Naive thymus-derived CD4-positive, alpha-beta T cell (primary cell): Measurements from ENCODE around the gene CD93. TPM values are rescaled to one million over a fixed set of nuclear protein-coding genes. Genes with fewer than 3 reads are reported as not detected.

Experiments
- ATAC-seq: fragments of 150-1000 bp; cut with Tn5 transposase; 2 replicates; pipeline ENCODE4 v1.10.0; 2021; ENCODE audit warnings: mild to moderate bottlenecking, moderate library complexity
- CTCF ChIA-PET: fragments of 350-600 bp; sonication (Branson Sonifier 250); formaldehyde crosslinking; loops from one replicate; lab custom pipeline; 2021; ENCODE audit warnings: antibody characterized with exemption; lab: Charles Lee
- POLR2A ChIA-PET: fragments of 350-600 bp; sonication (Branson Sonifier 250); formaldehyde crosslinking; loops from one replicate; lab custom pipeline; 2021; ENCODE audit warnings: antibody characterized with exemption, inconsistent platforms; lab: Charles Lee
- DNase-seq, 9 donors: peaks; one replicate each; pipeline versions ENCODE4 v3.0.0 to v3.0.0-alpha.2; 2020 to 2022; ENCODE audit warnings: mixed read lengths in 1 of 9
- H3K27ac ChIP-seq: one replicate; pipeline ENCODE4 v1.7.0; 2013; ENCODE audit warnings: mild to moderate bottlenecking, low read depth, low read length, moderate library complexity
- H3K27me3 ChIP-seq, 2 donors: one replicate each; pipeline ENCODE4 v1.7.0; 2013; ENCODE audit warnings: low read length in 2 of 2, mild to moderate bottlenecking in 2 of 2, moderate library complexity in 2 of 2; ENCODE audit not compliant: control insufficient read depth in 2 of 2, insufficient read depth in 2 of 2
- H3K36me3 ChIP-seq, 3 experiments: 1 replicate in 2 of 3; 2 replicates in 1 of 3; pipeline ENCODE4 v1.7.0; 2013; ENCODE audit warnings: low read length in 3 of 3, mild to moderate bottlenecking in 3 of 3, moderate library complexity in 1 of 3; ENCODE audit not compliant: insufficient read depth in 3 of 3, control insufficient read depth in 2 of 3
- H3K4me1 ChIP-seq, 2 donors: one replicate each; pipeline ENCODE4 v1.7.0; 2013; ENCODE audit warnings: low read length in 2 of 2, mild to moderate bottlenecking in 2 of 2, moderate library complexity in 1 of 2; ENCODE audit not compliant: control insufficient read depth in 2 of 2, insufficient read depth in 2 of 2
- H3K4me3 ChIP-seq: 2 replicates; pipeline ENCODE4 v1.7.0; 2013; ENCODE audit warnings: mild to moderate bottlenecking, low read length
- H3K9me3 ChIP-seq, 3 experiments: 1 replicate in 2 of 3; 2 replicates in 1 of 3; pipeline ENCODE4 v1.7.0; 2013; ENCODE audit warnings: low read length in 3 of 3; ENCODE audit not compliant: control insufficient read depth in 2 of 3
- H3K27ac Mint-ChIP-seq, 9 donors: one replicate each; pipeline ENCODE4 v1.8.0; 2020 to 2022; ENCODE audit warnings: mixed read lengths in 9 of 9, mild to moderate bottlenecking in 8 of 9, moderate library complexity in 5 of 9, inconsistent platforms in 2 of 9
- H3K27me3 Mint-ChIP-seq, 5 donors: one replicate each; pipeline ENCODE4 v1.8.0; 2021 to 2022; ENCODE audit warnings: mixed read lengths in 5 of 5, mild to moderate bottlenecking in 1 of 5
- H3K36me3 Mint-ChIP-seq, 5 donors: one replicate each; pipeline ENCODE4 v1.8.0; 2020 to 2022; ENCODE audit warnings: mixed read lengths in 5 of 5, mild to moderate bottlenecking in 3 of 5, inconsistent platforms in 1 of 5
- H3K4me1 Mint-ChIP-seq, 7 donors: one replicate each; pipeline ENCODE4 v1.8.0; 2020 to 2022; ENCODE audit warnings: mixed read lengths in 7 of 7, mild to moderate bottlenecking in 3 of 7, inconsistent platforms in 1 of 7
- H3K4me3 Mint-ChIP-seq, 10 donors: one replicate each; pipeline ENCODE4 v1.8.0; 2020 to 2022; ENCODE audit warnings: mild to moderate bottlenecking in 10 of 10, mixed read lengths in 10 of 10, moderate library complexity in 6 of 10, inconsistent platforms in 2 of 10
- H3K9me3 Mint-ChIP-seq, 11 donors: one replicate each; pipeline ENCODE4 v1.8.0; 2020 to 2022; ENCODE audit warnings: mixed read lengths in 11 of 11, mild to moderate bottlenecking in 4 of 11, inconsistent platforms in 1 of 11, moderate library complexity in 1 of 11
- intact Hi-C, 2 donors: fragments of 100-400 bp; cut with micrococcal nuclease; formaldehyde crosslinking; loops; one replicate each; pipeline ENCODE4 v1.15.1; 2023
- polyA plus RNA-seq, 2 donors: library from polyadenylated mRNA; unstranded; fragments of 300-500 nt; fragmentation: Illumina TruSeq; gene quantifications; one replicate each; pipeline ENCODE4 v1.2.3, GENCODE V29; 2021
- total RNA-seq, 6 experiments: library from RNA in 5 of 6; stranded (reverse) in 5 of 6; gene quantifications; 1 replicate in 5 of 6; 2 replicates in 1 of 6; pipeline ENCODE4 v1.2.3 and lab custom pipeline; 2021 to 2026

The CD93 gene
- total and polyA plus RNA-seq, 7 experiments from 2014 or later, result 0.02 to 61.2 (median 2.6) TPM; not detected in 1

DNA sequence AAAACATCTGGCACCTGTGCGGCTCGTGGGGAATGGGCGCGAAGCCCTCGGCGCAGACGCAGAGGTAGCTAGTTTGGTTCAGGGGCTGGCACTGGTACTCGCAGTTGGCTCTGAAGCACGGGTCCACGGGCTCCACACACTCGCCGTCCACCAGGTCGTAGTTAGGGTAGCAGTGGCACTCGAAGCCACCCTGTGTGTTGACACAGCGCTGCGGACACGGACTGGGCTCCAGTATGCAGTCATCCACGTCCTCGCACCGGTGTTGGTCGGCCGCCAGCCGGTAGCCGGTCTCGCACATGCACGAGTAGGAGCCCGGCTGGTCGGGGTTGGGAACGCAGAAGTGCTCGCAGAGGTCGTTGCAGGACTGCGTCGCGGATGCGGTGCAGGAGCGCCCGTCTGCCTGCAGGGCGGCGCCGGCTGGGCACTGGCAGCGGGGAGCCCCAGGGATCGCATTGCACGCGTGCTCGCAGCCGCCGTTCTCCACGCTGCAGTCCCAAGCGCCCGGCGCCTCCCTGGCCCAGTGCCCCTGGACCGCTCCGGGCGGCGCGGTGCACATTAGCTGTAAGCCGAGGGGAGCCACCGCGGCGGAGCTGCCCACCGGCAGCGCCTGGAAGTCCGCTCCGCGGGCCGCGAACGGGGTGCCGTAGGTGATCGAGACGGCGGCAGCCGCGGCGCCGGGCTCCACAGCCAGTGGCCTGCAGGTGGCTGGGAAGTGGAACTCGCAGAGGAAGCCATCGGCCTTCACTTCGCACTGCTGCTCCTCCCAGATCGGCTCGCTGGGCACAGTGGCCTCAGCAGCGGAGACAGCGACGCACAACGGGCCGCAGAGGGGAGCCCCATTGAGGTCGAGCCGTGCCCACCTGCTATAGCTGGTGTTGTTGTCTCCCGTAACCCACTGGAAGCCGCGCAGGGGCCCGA lies 37.6 kb downstream of the CD93 start:
- H3K27me3 ChIP-seq, result peaks cover 0 to 2% of the 10 kb centered on the region in 2 donors
- peak in 2 of 9 donors; percentile 29 to 57 for DNase-seq
- H3K4me1 ChIP-seq, result no peaks in the 10 kb centered on the region
- no peak overlapping the region for H3K27ac Mint-ChIP-seq
- H3K4me3 Mint-ChIP-seq, result peak overlapping the region in 2 of 10 donors; percentile 30 to 44
- peaks cover 0 to 6% (median 0%) of the 10 kb centered on the region in 11 donors for H3K9me3 Mint-ChIP-seq
- H3K4me3 ChIP-seq, result no peak overlapping the region
- peaks cover 0 to 3% (median 0%) of the 10 kb centered on the region in 5 donors for H3K36me3 Mint-ChIP-seq
- peaks cover 48 to 82% (median 57%) of the 10 kb centered on the region in 5 donors for H3K27me3 Mint-ChIP-seq
- POLR2A ChIA-PET, result no interaction called here
- H3K9me3 ChIP-seq, result no peaks in the 10 kb centered on the region
- H3K4me1 Mint-ChIP-seq, result peaks cover 0 to 19% (median 6%) of the 10 kb centered on the region in 7 donors
- H3K27ac ChIP-seq, result no peak overlapping the region
- ATAC-seq, result peak; percentile 66
- CTCF ChIA-PET, result no interaction called here
- H3K36me3 ChIP-seq, result no peaks in the 10 kb centered on the region
- intact Hi-C loops, result no loop called here

DNA sequence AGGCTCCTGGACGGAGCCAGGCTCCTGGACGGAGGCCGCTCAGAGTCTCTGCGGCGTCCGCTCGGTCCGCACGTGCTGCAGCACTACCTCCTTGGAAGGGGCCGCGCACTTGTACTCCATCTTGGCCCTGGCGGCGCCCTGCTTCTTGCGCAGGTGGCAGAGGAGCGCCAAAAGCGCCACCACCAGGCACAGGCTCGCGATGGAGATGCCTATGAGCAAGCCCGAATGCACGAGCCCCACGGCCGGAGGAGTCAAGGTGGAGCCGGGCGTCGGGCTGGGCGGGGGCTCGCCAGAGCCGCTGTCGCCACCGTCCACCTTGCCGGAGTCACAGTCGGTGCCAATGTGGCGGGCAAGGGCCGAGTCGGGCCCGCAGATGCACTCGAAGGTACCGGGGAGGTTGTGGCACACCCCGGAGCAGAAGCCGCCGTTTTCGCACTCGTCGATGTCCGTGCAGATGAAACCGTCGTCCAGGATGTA lies 38.3 kb downstream of the CD93 start:
- H3K4me3 ChIP-seq, result no peak overlapping the region
- H3K27ac ChIP-seq, result no peak overlapping the region
- H3K27me3 Mint-ChIP-seq, result peaks cover 41 to 78% (median 52%) of the 10 kb centered on the region in 5 donors
- H3K9me3 ChIP-seq, result no peaks in the 10 kb centered on the region
- DNase-seq, result no peak
- intact Hi-C loops, result no loop called here
- ChIA-PET POLR2A (no interaction called here), CTCF (no interaction called here)
- H3K9me3 Mint-ChIP-seq, result peaks cover 0 to 3% (median 0%) of the 10 kb centered on the region in 11 donors
- no peaks in the 10 kb centered on the region for H3K4me1 ChIP-seq
- ATAC-seq, result no peak
- H3K36me3 ChIP-seq, result no peaks in the 10 kb centered on the region
- H3K4me3 Mint-ChIP-seq, result peak overlapping the region in 1 of 10 donors; percentile 28
- H3K36me3 Mint-ChIP-seq, result peaks cover 0 to 3% (median 0%) of the 10 kb centered on the region in 5 donors
- no peak overlapping the region for H3K27ac Mint-ChIP-seq
- no peaks in the 10 kb centered on the region for H3K27me3 ChIP-seq
- peaks cover 0 to 19% (median 6%) of the 10 kb centered on the region in 7 donors for H3K4me1 Mint-ChIP-seq

DNA sequence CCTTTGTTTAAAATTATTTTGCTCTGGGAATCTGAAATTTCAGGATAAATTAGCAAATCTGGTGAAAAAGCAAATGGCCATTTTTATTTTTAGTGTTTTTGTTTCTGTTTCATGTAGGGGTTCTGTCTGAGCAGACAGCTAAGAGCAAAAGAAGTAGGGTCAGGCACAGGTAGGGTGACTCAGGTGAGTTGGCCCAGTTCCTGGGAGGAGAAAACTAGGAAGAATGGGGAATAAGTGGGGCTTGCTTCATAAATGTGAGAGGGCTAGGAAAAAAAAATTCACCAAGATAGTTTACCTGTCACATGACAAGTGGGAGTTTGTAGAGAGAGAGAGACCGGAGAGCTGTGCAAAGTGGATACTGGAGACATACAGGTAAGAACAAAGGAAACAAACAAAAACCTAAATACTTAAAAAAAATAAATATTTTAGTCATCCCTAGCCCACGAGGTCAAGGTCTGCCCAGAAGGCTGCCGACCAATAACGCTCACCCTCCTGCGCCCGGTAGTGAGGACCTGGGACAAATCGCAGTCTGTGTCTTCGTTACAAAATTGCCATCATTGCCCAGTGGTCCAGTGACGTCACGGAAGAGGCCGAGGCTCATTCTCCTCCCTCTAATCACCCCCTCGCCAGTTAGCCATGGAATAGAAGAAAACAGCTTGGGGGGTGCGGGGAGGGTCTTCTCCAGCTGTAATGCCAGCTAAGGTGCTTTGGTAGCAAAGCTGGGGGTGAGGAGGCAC lies 39.0 kb downstream of the CD93 start:
- Mint-ChIP-seq H3K4me3 (peak overlapping the region in 3 of 10 donors; percentile 26 to 31 (median 28)), H3K27me3 (peaks cover 37 to 72% (median 46%) of the 10 kb centered on the region in 5 donors), H3K9me3 (peaks cover 0 to 3% (median 0%) of the 10 kb centered on the region in 11 donors), H3K36me3 (peaks cover 0 to 3% (median 0%) of the 10 kb centered on the region in 5 donors), H3K4me1 (peaks cover 0 to 19% (median 6%) of the 10 kb centered on the region in 7 donors), H3K27ac (no peak overlapping the region)
- POLR2A ChIA-PET, result no interaction called here
- intact Hi-C loops, result no loop called here
- ATAC-seq (no peak), DNase-seq (no peak)
- CTCF ChIA-PET, result no interaction called here
- H3K36me3 ChIP-seq, result no peaks in the 10 kb centered on the region
- no peaks in the 10 kb centered on the region for H3K4me1 ChIP-seq
- no peak overlapping the region for H3K27ac ChIP-seq
- H3K4me3 ChIP-seq, result no peak overlapping the region
- H3K9me3 ChIP-seq, result no peaks in the 10 kb centered on the region
- H3K27me3 ChIP-seq, result no peaks in the 10 kb centered on the region

DNA sequence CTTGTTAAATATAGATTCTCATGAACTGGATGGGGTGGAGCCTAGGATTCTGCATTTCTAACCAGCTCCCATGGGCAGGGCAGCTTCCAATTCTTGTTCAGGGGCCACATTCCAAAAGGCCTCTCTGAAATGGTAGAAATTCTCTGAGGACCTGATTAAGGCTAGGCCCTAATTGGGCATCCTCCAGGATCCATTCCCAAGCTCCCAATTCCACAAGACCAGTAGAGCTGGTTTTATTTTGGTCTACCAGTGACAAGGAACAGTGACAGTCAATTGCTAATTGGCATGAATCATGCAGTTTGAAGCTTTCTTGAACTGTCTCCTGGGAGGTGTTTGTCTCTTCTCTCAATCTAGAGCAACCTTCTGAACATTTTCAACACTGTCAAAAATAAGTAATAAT lies 39.7 kb downstream of the CD93 start:
- Mint-ChIP-seq H3K36me3 (peaks cover 0 to 3% (median 0%) of the 10 kb centered on the region in 5 donors), H3K4me3 (no peak overlapping the region), H3K27me3 (peaks cover 37 to 69% (median 44%) of the 10 kb centered on the region in 5 donors), H3K27ac (no peak overlapping the region), H3K4me1 (peaks cover 0 to 18% (median 6%) of the 10 kb centered on the region in 7 donors), H3K9me3 (peaks cover 0 to 3% (median 0%) of the 10 kb centered on the region in 11 donors)
- H3K27ac ChIP-seq, result no peak overlapping the region
- no peak overlapping the region for H3K4me3 ChIP-seq
- H3K9me3 ChIP-seq, result no peaks in the 10 kb centered on the region
- CTCF ChIA-PET, result no interaction called here
- ATAC-seq, result no peak
- H3K4me1 ChIP-seq, result no peaks in the 10 kb centered on the region
- intact Hi-C loops, result no loop called here
- DNase-seq, result no peak
- POLR2A ChIA-PET, result no interaction called here
- no peaks in the 10 kb centered on the region for H3K36me3 ChIP-seq
- no peaks in the 10 kb centered on the region for H3K27me3 ChIP-seq

DNA sequence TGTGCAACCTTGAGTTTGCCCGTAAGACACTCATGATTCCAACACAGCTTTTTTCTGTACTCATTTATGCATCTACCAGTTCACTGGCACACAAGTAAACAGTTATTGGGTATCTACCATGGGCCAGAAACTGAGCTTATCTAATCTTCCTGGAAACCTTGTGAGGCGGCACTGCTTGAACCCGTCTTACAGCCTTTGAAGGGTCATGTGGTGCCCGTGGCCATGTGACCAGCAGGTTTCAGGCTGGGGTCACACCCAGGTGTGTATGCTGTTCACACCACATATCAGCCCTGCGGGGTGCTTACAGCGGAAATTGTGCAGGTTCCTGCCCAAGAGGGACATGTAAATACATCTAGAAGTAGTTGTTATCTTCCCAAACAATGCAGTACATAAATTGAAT lies 42.7 kb downstream of the CD93 start:
- H3K4me3 ChIP-seq, result no peak overlapping the region
- H3K36me3 Mint-ChIP-seq, result peaks cover 0 to 3% (median 0%) of the 10 kb centered on the region in 5 donors
- no peak overlapping the region for H3K27ac ChIP-seq
- CTCF ChIA-PET, result no interaction called here
- H3K9me3 ChIP-seq, result no peaks in the 10 kb centered on the region
- no peaks in the 10 kb centered on the region for H3K36me3 ChIP-seq
- intact Hi-C loops, result no loop called here
- no peak overlapping the region for H3K4me3 Mint-ChIP-seq
- no peak overlapping the region for H3K27ac Mint-ChIP-seq
- H3K27me3 ChIP-seq, result peaks cover 0 to 2% of the 10 kb centered on the region in 2 donors
- ATAC-seq, result no peak
- peaks cover 34 to 64% (median 43%) of the 10 kb centered on the region in 5 donors for H3K27me3 Mint-ChIP-seq
- H3K4me1 ChIP-seq, result no peaks in the 10 kb centered on the region
- no peak for DNase-seq
- POLR2A ChIA-PET, result no interaction called here
- peaks cover 0 to 3% (median 0%) of the 10 kb centered on the region in 11 donors for H3K9me3 Mint-ChIP-seq
- H3K4me1 Mint-ChIP-seq, result peaks cover 0 to 11% (median 6%) of the 10 kb centered on the region in 7 donors

DNA sequence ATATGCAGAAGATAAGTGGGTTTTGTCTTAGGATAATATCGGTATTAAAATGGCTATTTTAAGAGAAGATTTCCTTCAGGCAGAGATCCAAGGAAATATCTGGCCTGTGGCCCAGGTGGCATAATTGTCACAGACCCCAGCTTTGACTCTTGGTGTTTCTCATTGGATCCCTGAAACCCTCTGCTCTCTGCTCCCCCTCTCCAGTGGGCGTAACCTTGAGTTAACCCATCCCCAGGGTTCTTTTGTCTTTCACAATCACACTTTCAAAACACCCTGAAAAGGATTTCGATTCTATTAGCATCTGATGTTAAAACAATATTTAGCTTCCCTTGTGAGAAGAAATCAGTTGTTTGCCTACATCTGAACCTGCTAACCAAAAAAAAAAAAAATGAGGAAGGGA lies 43.9 kb downstream of the CD93 start:
- CTCF ChIA-PET, result no interaction called here
- H3K4me1 ChIP-seq, result no peaks in the 10 kb centered on the region
- H3K4me3 Mint-ChIP-seq, result no peak overlapping the region
- H3K4me3 ChIP-seq, result no peak overlapping the region
- no peaks in the 10 kb centered on the region for H3K9me3 ChIP-seq
- peaks cover 0 to 6% (median 5%) of the 10 kb centered on the region in 7 donors for H3K4me1 Mint-ChIP-seq
- intact Hi-C loops, result no loop called here
- no peaks in the 10 kb centered on the region for H3K36me3 ChIP-seq
- H3K9me3 Mint-ChIP-seq, result peaks cover 0 to 3% (median 0%) of the 10 kb centered on the region in 11 donors
- H3K27me3 Mint-ChIP-seq, result peaks cover 35 to 59% (median 41%) of the 10 kb centered on the region in 5 donors
- no peak for DNase-seq
- no peak overlapping the region for H3K27ac ChIP-seq
- peaks cover 0 to 3% (median 0%) of the 10 kb centered on the region in 5 donors for H3K36me3 Mint-ChIP-seq
- POLR2A ChIA-PET, result no interaction called here
- H3K27ac Mint-ChIP-seq, result no peak overlapping the region
- no peak for ATAC-seq
- H3K27me3 ChIP-seq, result peaks cover 0 to 3% of the 10 kb centered on the region in 2 donors
